ENCODE measurements around the gene HOXB7.

HOXB7 gene

GRCh38 chr17:48592057-48592514 lies 18.7 kb downstream of the HOXB7 start:
- DNase-seq (ENCODE audit: extremely low read depth, insufficient read length): no peak
- Histone ChIP-seq H3K4me3 (replicated peaks; ENCODE audit: low read depth, low read length) (no peak overlapping the region), H3K36me3 (ENCODE audit: control insufficient read depth, insufficient read depth, low read length) (no peaks in the 10 kb centered on the region; the same call in 1 of the 2 replicates), H3K27me3 (replicated peaks; ENCODE audit: control insufficient read depth, insufficient read depth, low read length) (peaks cover 2% of the 10 kb centered on the region; the same call in 1 of the 2 replicates)
- TF ChIP-seq, protein P1, sequence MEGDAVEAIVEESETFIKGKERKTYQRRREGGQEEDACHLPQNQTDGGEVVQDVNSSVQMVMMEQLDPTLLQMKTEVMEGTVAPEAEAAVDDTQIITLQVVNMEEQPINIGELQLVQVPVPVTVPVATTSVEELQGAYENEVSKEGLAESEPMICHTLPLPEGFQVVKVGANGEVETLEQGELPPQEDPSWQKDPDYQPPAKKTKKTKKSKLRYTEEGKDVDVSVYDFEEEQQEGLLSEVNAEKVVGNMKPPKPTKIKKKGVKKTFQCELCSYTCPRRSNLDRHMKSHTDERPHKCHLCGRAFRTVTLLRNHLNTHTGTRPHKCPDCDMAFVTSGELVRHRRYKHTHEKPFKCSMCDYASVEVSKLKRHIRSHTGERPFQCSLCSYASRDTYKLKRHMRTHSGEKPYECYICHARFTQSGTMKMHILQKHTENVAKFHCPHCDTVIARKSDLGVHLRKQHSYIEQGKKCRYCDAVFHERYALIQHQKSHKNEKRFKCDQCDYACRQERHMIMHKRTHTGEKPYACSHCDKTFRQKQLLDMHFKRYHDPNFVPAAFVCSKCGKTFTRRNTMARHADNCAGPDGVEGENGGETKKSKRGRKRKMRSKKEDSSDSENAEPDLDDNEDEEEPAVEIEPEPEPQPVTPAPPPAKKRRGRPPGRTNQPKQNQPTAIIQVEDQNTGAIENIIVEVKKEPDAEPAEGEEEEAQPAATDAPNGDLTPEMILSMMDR (IDR thresholded peaks at IDR 0.05; ENCODE audit: insufficient read depth, low read length, poor library complexity, severe bottlenecking): no peak

DNA sequence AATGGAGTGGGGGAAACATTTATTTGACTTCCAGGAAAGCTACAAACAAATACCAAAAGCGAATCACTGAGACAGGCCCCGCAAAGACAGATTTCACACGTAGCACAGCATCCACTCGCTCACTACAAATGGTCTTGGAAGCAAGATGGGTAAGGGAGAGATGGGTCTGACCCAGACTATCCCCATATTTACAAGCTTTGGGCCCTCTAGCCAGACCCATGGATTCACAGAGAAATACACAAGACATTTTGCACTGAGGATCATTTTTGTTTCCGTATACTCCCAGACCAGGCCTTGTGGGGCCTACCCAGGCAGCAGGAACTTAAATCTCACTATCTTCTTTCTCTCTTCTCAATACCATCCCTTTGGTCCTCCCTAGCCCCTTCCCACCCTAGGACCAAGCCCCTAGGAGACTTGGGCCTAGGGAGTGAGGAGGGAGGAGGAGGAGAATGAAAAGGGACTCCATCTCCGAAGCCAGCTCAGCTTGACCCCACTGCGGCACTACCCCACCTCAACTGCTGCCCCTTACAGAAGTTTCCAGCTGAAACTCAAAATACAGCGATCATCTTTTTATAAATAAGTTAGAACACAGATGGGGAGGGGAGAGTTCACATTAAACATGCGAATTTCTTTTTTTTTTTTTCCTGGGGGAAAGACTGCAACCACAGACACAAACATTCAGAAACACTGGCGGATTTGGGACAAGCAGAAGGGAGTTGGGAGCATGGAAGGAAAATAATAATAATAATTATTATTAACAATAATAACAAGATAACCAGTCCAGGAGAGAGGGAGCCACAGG lies 19.4 kb downstream of the HOXB7 start:
- no peak for DNase-seq (ENCODE audit: extremely low read depth, insufficient read length)
- H3K27me3 ChIP-seq (replicated peaks; ENCODE audit: control insufficient read depth, insufficient read depth, low read length): no peaks in the 10 kb centered on the region

DNA sequence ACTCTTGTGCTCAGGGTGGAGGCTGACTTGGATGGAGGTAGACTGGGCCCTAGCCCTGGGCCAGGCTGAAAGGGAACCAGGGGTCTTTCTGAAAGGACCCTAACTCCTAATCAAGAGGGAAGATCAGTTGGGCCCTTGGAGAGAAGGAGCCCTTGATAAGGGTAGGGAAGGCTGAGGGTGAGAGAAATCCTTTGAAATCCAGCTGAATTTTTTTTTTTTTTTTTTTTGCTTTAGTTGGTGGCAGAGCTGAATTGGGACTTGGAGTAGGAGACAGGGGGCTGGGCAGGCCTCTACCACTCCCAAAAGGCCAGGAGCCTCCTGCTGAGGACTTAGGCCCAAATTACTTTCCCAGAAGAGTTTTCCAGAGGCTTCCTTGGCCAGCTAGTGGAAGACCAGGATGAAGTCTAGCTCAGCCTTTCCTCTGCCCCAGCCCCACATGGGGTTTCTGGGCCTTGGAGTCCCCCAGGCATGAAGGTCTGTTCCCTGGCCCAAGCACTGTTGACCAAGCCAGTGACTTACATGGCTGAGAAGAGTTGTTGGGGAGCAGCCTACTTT lies 20.1 kb downstream of the HOXB7 start:
- DNase-seq (ENCODE audit: extremely low read depth, insufficient read length): no peak
- H3K36me3 ChIP-seq (ENCODE audit: control insufficient read depth, insufficient read depth, low read length): no peaks in the 10 kb centered on the region
- H3K4me3 ChIP-seq (replicated peaks; ENCODE audit: low read depth, low read length): no peak overlapping the region
- TF ChIP-seq, protein P1 (IDR thresholded peaks at IDR 0.05; ENCODE audit: insufficient read depth, low read length, poor library complexity, severe bottlenecking): no peak
- H3K27me3 ChIP-seq (replicated peaks; ENCODE audit: control insufficient read depth, insufficient read depth, low read length): no peaks in the 10 kb centered on the region

More for the DNA sequence above, 19.4 kb downstream of the HOXB7 start:
- Histone ChIP-seq H3K4me3 (replicated peaks; ENCODE audit: low read depth, low read length) (no peak overlapping the region), H3K36me3 (ENCODE audit: control insufficient read depth, insufficient read depth, low read length) (no peaks in the 10 kb centered on the region; the same call in 1 of the 2 replicates)
- TF ChIP-seq, protein P1 (IDR thresholded peaks at IDR 0.05; ENCODE audit: insufficient read depth, low read length, poor library complexity, severe bottlenecking): no peak

DNA sequence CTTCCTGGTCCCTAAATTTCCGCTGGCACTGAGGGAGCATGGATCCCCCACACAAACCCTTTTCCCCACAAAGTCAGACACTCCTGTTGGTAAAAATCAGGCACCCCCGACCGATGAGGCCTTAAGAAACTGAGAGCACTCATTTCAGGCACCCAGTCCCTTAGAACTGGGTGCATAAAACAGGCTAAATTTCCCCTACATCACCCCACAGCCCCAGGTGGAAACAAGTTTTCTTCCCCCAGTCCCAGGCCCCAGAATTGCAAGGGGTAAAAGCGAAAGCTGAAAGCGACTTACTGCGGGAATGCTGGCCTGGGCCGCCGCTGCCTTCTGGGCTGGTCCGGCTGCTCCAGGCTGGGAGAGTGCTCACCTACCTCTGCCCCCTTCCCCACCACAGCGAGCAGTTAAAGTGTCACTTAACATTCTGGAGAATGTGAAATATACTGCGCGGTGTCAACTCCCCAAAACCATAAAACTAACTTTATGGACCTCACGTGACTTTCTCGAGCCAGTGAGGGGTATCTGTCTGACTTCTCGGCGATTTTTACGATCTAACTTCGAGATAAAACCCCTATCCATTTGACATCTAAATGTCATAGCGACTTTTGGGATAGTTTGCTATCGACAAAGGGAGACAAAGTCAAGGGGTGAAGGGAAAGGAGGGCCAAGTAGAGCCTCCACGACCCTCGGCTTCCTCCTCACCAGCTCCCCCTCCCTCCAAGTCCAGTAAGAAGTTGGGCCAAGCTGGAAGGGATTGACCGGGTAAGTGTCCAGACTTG lies 20.8 kb downstream of the HOXB7 start, which contains the start of gene HOXB3:
Gene HOXB3, minus strand, starts transcription at position 411 of the 776 bp plus-strand sequence. CDS start 37,767 bp downstream, outside the sequence.
- Histone ChIP-seq H3K36me3 (ENCODE audit: control insufficient read depth, insufficient read depth, low read length) (no peaks in the 10 kb centered on the region), H3K27me3 (replicated peaks; ENCODE audit: control insufficient read depth, insufficient read depth, low read length) (no peaks in the 10 kb centered on the region), H3K4me3 (replicated peaks; ENCODE audit: low read depth, low read length) (no peak within 1 kb of the TSS)
- DNase-seq (ENCODE audit: extremely low read depth, insufficient read length): no peak
- TF ChIP-seq, protein P1 (IDR thresholded peaks at IDR 0.05; ENCODE audit: insufficient read depth, low read length, poor library complexity, severe bottlenecking): no peak

DNA sequence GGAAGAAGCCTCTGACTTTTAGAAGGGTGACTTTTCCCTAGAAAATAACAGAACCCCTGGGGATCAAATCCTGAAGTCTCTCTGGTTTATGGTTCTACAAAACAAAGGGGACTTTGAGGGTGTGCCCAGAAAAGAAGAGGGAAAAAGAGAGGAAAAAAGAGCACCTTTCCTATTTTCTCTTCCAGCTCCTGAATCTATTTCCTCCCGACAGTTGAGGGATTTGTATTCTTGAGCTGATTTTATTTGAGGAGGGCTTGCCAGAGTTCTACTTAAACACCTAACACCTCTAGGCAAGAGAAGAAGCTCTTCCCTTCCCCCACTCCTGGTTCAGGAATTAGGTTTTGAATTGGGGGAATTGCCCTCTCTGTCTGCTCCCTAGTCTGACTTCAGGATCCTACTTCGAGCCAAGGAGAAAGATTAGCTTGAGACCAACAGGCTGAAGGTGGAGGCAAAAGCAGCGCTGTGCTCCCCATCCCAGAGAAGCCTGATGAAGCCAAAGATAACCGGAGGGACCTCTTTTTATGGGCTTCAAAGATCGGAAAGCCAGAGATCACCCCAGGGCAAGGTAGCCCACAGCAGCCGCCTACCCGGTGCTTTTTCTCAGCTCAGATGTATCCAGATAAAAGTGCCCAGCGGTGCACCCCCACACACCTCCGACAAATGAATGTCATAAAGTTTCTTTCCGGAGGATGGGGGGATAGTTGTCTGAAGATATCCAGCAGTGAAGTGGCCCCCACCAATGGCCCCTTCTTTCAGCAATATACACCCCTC lies 21.6 kb downstream of the HOXB7 start:
- no peak for DNase-seq (ENCODE audit: extremely low read depth, insufficient read length)
- H3K36me3 ChIP-seq (ENCODE audit: control insufficient read depth, insufficient read depth, low read length): no peaks in the 10 kb centered on the region
- no peak overlapping the region for H3K4me3 ChIP-seq (replicated peaks; ENCODE audit: low read depth, low read length)
- H3K27me3 ChIP-seq (replicated peaks; ENCODE audit: control insufficient read depth, insufficient read depth, low read length): no peaks in the 10 kb centered on the region
- TF ChIP-seq, protein P1 (IDR thresholded peaks at IDR 0.05; ENCODE audit: insufficient read depth, low read length, poor library complexity, severe bottlenecking): no peak

Data from GM06990 (cell line).